Heart right ventricle (tissue), 16 donors: ENCODE measurements around the gene RAB27B. TPM values are rescaled to one million over a fixed set of nuclear protein-coding genes. Genes with fewer than 3 reads are reported as not detected.
A peak's percentile ranks its signal among the peaks of the same experiment; 100 is the strongest.

ENCODE experiments used
- ATAC-seq, 8 donors: fragments of 200-7000 bp; cut with Tn5 transposase; one replicate each; pipeline ENCODE4 v1.9.1; 2020; ENCODE audit warnings: mild to moderate bottlenecking in 8 of 8, moderate library complexity in 8 of 8, moderate number of reproducible peaks in 1 of 8
- DNase-seq, 2 donors: peaks; one replicate each; pipeline ENCODE4 v3.0.0-alpha.2; 2020
- H3K27ac ChIP-seq, 10 donors: fragments of 200-600 bp; sonication (generic) in 2 of 10; one replicate each; pipeline versions ENCODE4 v1.5.0 to v1.8.0; 2020 to 2022; ENCODE audit warnings: mild to moderate bottlenecking in 3 of 10
- H3K27me3 ChIP-seq, 7 donors: fragments of 200-600 bp; one replicate each; pipeline ENCODE4 v1.8.0; 2021 to 2022; ENCODE audit warnings: mild to moderate bottlenecking in 2 of 7
- H3K36me3 ChIP-seq, 9 donors: fragments of 200-600 bp; sonication (generic) in 1 of 9; one replicate each; pipeline versions ENCODE4 v1.5.0 to v1.8.0; 2020 to 2022; ENCODE audit warnings: mild to moderate bottlenecking in 2 of 9
- H3K4me1 ChIP-seq, 9 donors: fragments of 200-600 bp; sonication (generic) in 1 of 9; one replicate each; pipeline versions ENCODE4 v1.5.0 to v1.8.0; 2020 to 2022; ENCODE audit warnings: mild to moderate bottlenecking in 4 of 9
- H3K4me3 ChIP-seq, 10 donors: fragments of 200-600 bp; sonication (generic) in 2 of 10; one replicate each; pipeline versions ENCODE4 v1.5.0 to v1.8.0; 2020 to 2022; ENCODE audit warnings: mild to moderate bottlenecking in 7 of 10, moderate library complexity in 2 of 10
- H3K9me3 ChIP-seq, 11 donors: fragments of 200-600 bp in 10 of 11; sonication (generic) in 2 of 11; one replicate each; pipeline versions ENCODE4 v1.5.0 to v1.8.0; 2013 to 2022; ENCODE audit warnings: mild to moderate bottlenecking in 2 of 11, control low read depth in 1 of 11, moderate library complexity in 1 of 11
- CTCF ChIP-seq, 9 donors: fragments of 200-600 bp; sonication (generic) in 2 of 9; IDR thresholded peaks; one replicate each; pipeline versions ENCODE4 v1.5.0 to v1.8.0; 2021 to 2022; ENCODE audit warnings: antibody characterized with exemption in 9 of 9, mild to moderate bottlenecking in 5 of 9, moderate library complexity in 1 of 9
- WGBS, 2 donors: extraction: QIAGEN DNeasy Blood & Tissue Kit; methylation state at CpG; one replicate each; pipeline ENCODE4 v1.1.7; 2013; ENCODE audit warnings: inconsistent platforms in 1 of 2; 5-methylcytosine and 5-hydroxymethylcytosine counted together
- intact Hi-C, 10 donors: fragments of 100-400 bp; cut with DNase I; formaldehyde crosslinking; loops; one replicate each; pipeline versions ENCODE4 v1.11.1 to v1.14.2; 2022
- polyA plus RNA-seq, 2 donors: library from polyadenylated mRNA; stranded (reverse); fragments of 200-250 nt; gene quantifications; one replicate each; pipeline ENCODE4 v1.2.3, GENCODE V29; 2013
- total RNA-seq, 10 donors: library from RNA; stranded (reverse); fragmentation: NEBNext Ultra II Directional in 3 of 10; extraction: Animal tissue kit (Norgen Biotek cat#: 25700) in 3 of 10; gene quantifications; one replicate each; pipeline versions ENCODE4 v1.2.1 to v1.2.4, GENCODE V29; 2021 to 2023
- donor health status: Arrhythmogenic right ventricular cardiomyopathy.
- donor health status: ischemic (EF 13 %, LVEDD 7.1; RV severe dilation, severe dysfunction).
- donor health status: healthy with polysubstance abuse.
- donor health status: DM: no; HTN: yes; CAD: no.
- donor health status: DM: no; HTN: no; CAD: no.
- donor health status: ischemic (EF 25% LVEDD 6.9; RV normal size, moderate dysfunction).
- donor health status: ischemic (EF 25% LVEDD 5.7; RV mildly dilated, moderate dysfunction).
- donor health status: healthy.
- donor health status: DM: yes; HTN: yes; CAD: no.
- donor health status: Ischemic cardiomyopathy.
- donor health status: ischemic (EF 35%, LVEDD 5.7; RV mildly dilated, moderate dysfunction).
- donor health status: nonischemic (EF 11% LVEDD 7.7; RV severe dilation, severe dysfunction).
- donor health status: DM: yes; HTN: yes; CAD: no.
- donor health status: PGD.
- donor health status: ischemic (EF 29% LVEDD 5.4; RV normal size, mild dysfunction).
- donor health status: nonischemic (EF 23%, LVEDD 6.1; RV moderate dilation, normal function).

Gene RAB27B
- total and polyA plus RNA-seq, 12 donors = 0.02 to 0.86 (median 0.07) TPM; not detected in 2

GRCh38 chr18:54825601-54826344 is 2.5 kb upstream of the RAB27B start:
- Histone ChIP-seq H3K4me3 (no peak overlapping the region), H3K36me3 (no peaks in the 10 kb centered on the region), H3K27ac (no peak overlapping the region), H3K27me3 (peaks cover 0 to 7% (median 0%) of the 10 kb centered on the region in 7 donors), H3K4me1 (peaks cover 0 to 18% (median 8%) of the 10 kb centered on the region in 9 donors), H3K9me3 (no peaks in the 10 kb centered on the region)
- DNase-seq = no peak
- intact Hi-C loops = no loop called here
- WGBS, 2 donors = 92 to 96% methylated on average over 2 of the region's 2 CpGs
- ATAC-seq = no peak
- TF ChIP-seq CTCF (IDR thresholded peaks at IDR 0.05) = no peak

DNA sequence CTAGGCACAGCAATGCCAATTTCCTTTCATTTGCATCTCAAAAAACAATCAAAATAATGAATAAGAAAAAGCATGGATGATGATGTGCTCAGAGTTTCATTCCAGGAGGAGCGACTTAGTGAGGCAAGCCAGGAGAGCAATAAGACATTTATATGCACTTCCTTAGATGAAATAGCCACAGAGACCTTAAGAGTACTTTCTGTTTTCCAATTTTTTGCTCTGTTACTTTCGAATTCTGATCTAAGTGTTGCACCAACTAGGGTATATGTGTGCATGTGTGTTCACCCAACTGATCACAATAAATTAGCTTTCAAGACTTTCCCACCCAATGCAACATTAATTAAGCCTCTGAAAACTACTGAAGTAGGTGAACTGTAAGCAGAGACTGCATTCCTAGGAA is 709 bp downstream of the RAB27B start:
- no peaks in the 10 kb centered on the region for H3K36me3 ChIP-seq
- 47 to 50% methylated on average over 2 of the region's 2 CpGs for WGBS, 2 donors
- H3K4me3 ChIP-seq = peak overlapping the region in 9 of 10 donors; percentile 30 to 58 (median 52)
- intact Hi-C loops = no loop called here
- H3K4me1 ChIP-seq = peaks cover 0 to 18% (median 8%) of the 10 kb centered on the region in 9 donors
- ATAC-seq (no peak), DNase-seq (no peak)
- no peak overlapping the region for H3K27ac ChIP-seq
- peaks cover 0 to 9% (median 0%) of the 10 kb centered on the region in 11 donors for H3K9me3 ChIP-seq
- H3K27me3 ChIP-seq = peaks cover 0 to 7% (median 0%) of the 10 kb centered on the region in 7 donors
- no peak for TF ChIP-seq CTCF (IDR thresholded peaks at IDR 0.05)

DNA sequence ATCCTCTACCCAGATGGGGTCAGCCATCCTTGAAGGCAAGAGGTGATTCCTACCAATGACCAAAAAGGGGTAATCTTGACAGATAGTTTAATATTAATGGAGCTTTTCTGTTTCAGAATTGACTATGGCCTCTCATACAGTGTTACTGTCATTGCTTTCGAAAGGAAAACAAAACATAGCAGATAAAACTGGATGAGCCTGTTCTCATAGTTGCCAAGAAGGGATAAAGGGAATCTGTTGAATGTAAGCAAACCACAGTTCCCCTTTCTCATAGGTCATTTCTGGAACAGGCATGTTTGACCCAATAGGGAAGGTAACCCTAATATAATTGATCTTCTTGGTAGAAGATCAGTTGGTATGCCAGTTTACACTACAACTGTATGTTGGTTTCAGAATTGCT is 1.6 kb downstream of the RAB27B start:
- peaks cover 0 to 7% (median 0%) of the 10 kb centered on the region in 7 donors for H3K27me3 ChIP-seq
- no peaks in the 10 kb centered on the region for H3K36me3 ChIP-seq
- no peak for TF ChIP-seq CTCF (IDR thresholded peaks at IDR 0.05)
- WGBS, 2 donors = 93 to 95% methylated on average over 1 of the region's 1 CpG
- intact Hi-C loops = no loop called here
- no peak overlapping the region for H3K4me3 ChIP-seq
- peaks cover 0 to 9% (median 0%) of the 10 kb centered on the region in 11 donors for H3K9me3 ChIP-seq
- H3K4me1 ChIP-seq = peaks cover 0 to 18% (median 8%) of the 10 kb centered on the region in 9 donors
- no peak overlapping the region for H3K27ac ChIP-seq
- no peak for ATAC-seq
- DNase-seq = no peak

DNA sequence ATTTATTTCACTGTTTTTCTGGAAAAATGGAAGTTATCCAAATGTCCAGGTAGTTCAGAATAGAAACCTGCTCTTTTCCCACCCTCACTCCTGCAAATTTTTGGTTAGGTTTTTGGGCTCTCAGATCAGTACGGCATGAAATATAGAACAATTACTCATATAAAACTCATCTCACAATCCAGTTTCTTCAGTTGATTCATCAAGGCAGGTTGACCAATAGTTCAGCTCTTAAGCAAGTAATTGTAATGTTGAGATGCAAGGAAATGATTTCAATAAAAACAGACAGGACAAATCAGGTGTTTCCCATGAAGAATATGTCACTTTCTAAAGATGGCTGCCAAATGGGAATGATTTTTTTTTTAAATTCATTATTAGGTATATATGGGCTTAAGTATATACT is 2.0 kb downstream of the RAB27B start:
- no peak overlapping the region for H3K4me3 ChIP-seq
- H3K27me3 ChIP-seq = peaks cover 0 to 7% (median 0%) of the 10 kb centered on the region in 7 donors
- intact Hi-C loops = no loop called here
- H3K36me3 ChIP-seq = no peaks in the 10 kb centered on the region
- no peak for DNase-seq
- H3K9me3 ChIP-seq = peaks cover 0 to 9% (median 0%) of the 10 kb centered on the region in 11 donors
- ATAC-seq = no peak
- H3K4me1 ChIP-seq = peaks cover 0 to 18% (median 8%) of the 10 kb centered on the region in 9 donors
- 89 to 97% methylated on average over 1 of the region's 1 CpG for whole genome bisulfite sequencing, 2 donors
- no peak overlapping the region for H3K27ac ChIP-seq
- TF ChIP-seq CTCF (IDR thresholded peaks at IDR 0.05) = no peak
